Neural cell (in vitro differentiated cells): ENCODE data around the gene ATG4A. TPM values are rescaled to one million over a fixed set of nuclear protein-coding genes. Genes with fewer than 3 reads are reported as not detected.

Experiments
- H2AFZ ChIP-seq: fragments of 200-600, 300-800 bp; sonication (generic), shearing (Covaris generic); 2 replicates; pipeline ENCODE4 v1.6.0; 2014; ENCODE audit warnings: low read depth, mild to moderate bottlenecking, antibody characterized with exemption, low read length, moderate library complexity
- H3F3A ChIP-seq: fragments of 200-600 bp; shearing (Covaris generic); 2 replicates; pipeline ENCODE4 v1.6.1; 2016; ENCODE audit warnings: mild to moderate bottlenecking, moderate library complexity, mixed read lengths, antibody characterized with exemption, low read length; ENCODE audit not compliant: insufficient read depth, poor library complexity, severe bottlenecking
- H3K27ac ChIP-seq: fragments of 200-600, 300-800 bp; sonication (generic), shearing (Covaris generic); 2 replicates; pipeline ENCODE4 v1.5.1; 2014; ENCODE audit warnings: mild to moderate bottlenecking, low read length, moderate library complexity
- H3K27me3 ChIP-seq: fragments of 300-800, 200-600 bp; sonication (generic), shearing (Covaris generic); 2 replicates; pipeline ENCODE4 v1.6.0; 2014; ENCODE audit warnings: mild to moderate bottlenecking, low read depth, low read length, moderate library complexity; ENCODE audit not compliant: insufficient read depth
- H3K36me3 ChIP-seq: fragments of 300-800, 200-600 bp; sonication (generic), shearing (Covaris generic); 2 replicates; pipeline ENCODE4 v1.5.1; 2014; ENCODE audit warnings: mild to moderate bottlenecking, antibody characterized with exemption, low read length, moderate library complexity; ENCODE audit not compliant: insufficient read depth
- H3K4me2 ChIP-seq: fragments of 300-800, 200-600 bp; sonication (generic), shearing (Covaris generic); 2 replicates; pipeline ENCODE4 v1.6.0; 2014; ENCODE audit warnings: mild to moderate bottlenecking, low read length
- H3K4me3 ChIP-seq: fragments of 300-800, 200-600 bp; sonication (generic), shearing (Covaris generic); 2 replicates; pipeline ENCODE4 v1.5.1; 2014; ENCODE audit warnings: mild to moderate bottlenecking, low read length, moderate library complexity
- H3K79me2 ChIP-seq: fragments of 200-600 bp; shearing (Covaris generic); replicated peaks from 2 replicates; pipeline ENCODE4 v1.6.0; 2014; ENCODE audit warnings: mild to moderate bottlenecking, low read length, moderate library complexity; ENCODE audit not compliant: insufficient read depth
- H3K9ac ChIP-seq: fragments of 300-800, 200-600 bp; sonication (generic), shearing (Covaris generic); 2 replicates; pipeline ENCODE4 v1.6.1; 2016; ENCODE audit warnings: mild to moderate bottlenecking, low read length, mixed read lengths
- H3K9me2 ChIP-seq: fragments of 200-600 bp; shearing (Covaris generic); 2 replicates; pipeline ENCODE4 v1.6.1; 2016; ENCODE audit warnings: mild to moderate bottlenecking, low read length, mixed read lengths; ENCODE audit not compliant: insufficient read depth
- H3K9me3 ChIP-seq: fragments of 200-600, 300-800 bp; sonication (generic), shearing (Covaris generic); 2 replicates; pipeline ENCODE4 v1.6.1; 2016; ENCODE audit warnings: mild to moderate bottlenecking, mixed run types, low read length, moderate library complexity, mixed read lengths
- H4K20me1 ChIP-seq: fragments of 200-600 bp; shearing (Covaris generic); 2 replicates; pipeline ENCODE4 v1.6.1; 2016; ENCODE audit warnings: mild to moderate bottlenecking, mixed run types; ENCODE audit not compliant: insufficient read depth
- CTCF ChIP-seq: fragments of 450-650 bp; IDR thresholded peaks from 2 replicates; pipeline ENCODE4 v1.5.1; 2014; ENCODE audit warnings: antibody characterized with exemption, mild to moderate bottlenecking, moderate library complexity; ENCODE audit not compliant: poor library complexity, severe bottlenecking
- EP300 ChIP-seq: fragments of 450-650 bp; conservative IDR thresholded peaks from 2 replicates; pipeline ENCODE4 v1.6.1; 2014; ENCODE audit warnings: antibody characterized with exemption, mild to moderate bottlenecking, moderate library complexity; ENCODE audit not compliant: poor library complexity, severe bottlenecking
- EZH2 ChIP-seq: fragments of 200-600, 300-800 bp; shearing (Covaris generic), sonication (generic); IDR thresholded peaks from 2 replicates; pipeline ENCODE4 v1.6.1; 2014; ENCODE audit warnings: antibody characterized with exemption, low read length, borderline replicate concordance, mild to moderate bottlenecking; ENCODE audit not compliant: insufficient read depth, poor library complexity, severe bottlenecking
- MXI1 ChIP-seq: fragments of 450-650 bp; conservative IDR thresholded peaks from 2 replicates; pipeline ENCODE4 v1.6.1; 2014; ENCODE audit warnings: antibody characterized with exemption, mild to moderate bottlenecking; ENCODE audit not compliant: poor library complexity, severe bottlenecking
- POLR2AphosphoS5 ChIP-seq: IDR thresholded peaks from 2 replicates; pipeline ENCODE4 v1.6.1; 2012
- RAD21 ChIP-seq: fragments of 450-650 bp; conservative IDR thresholded peaks from 2 replicates; pipeline ENCODE4 v1.6.1; 2014; ENCODE audit warnings: antibody characterized with exemption, mild to moderate bottlenecking, moderate library complexity
- REST ChIP-seq: IDR thresholded peaks from 2 replicates; pipeline ENCODE4 v1.6.1; 2012; ENCODE audit warnings: borderline replicate concordance
- SMC3 ChIP-seq: fragments of 450-650 bp; conservative IDR thresholded peaks from 2 replicates; pipeline ENCODE4 v1.6.1; 2014; ENCODE audit warnings: antibody characterized with exemption, mild to moderate bottlenecking, moderate library complexity; ENCODE audit not compliant: poor library complexity
- TAF1 ChIP-seq: IDR thresholded peaks from 2 replicates; pipeline ENCODE4 v1.6.1; 2012; ENCODE audit warnings: low read depth
- polyA plus RNA-seq: library from polyadenylated mRNA; depleted of rRNA; stranded (reverse); fragments of >200 nt; gene quantifications from 2 replicates; pipeline ENCODE4 v1.2.3, GENCODE V29; 2014

ATG4A gene
- polyA plus RNA-seq, 1 donor from 2014 or later, result 20.4 TPM

GRCh38 chrX:108105473-108105872, 13.9 kb downstream of the ATG4A start (continued):
- TF ChIP-seq RAD21 (no peak), EZH2 (no peak)

- TF ChIP-seq POLR2AphosphoS5 (no peak), MXI1 (no peak), SMC3 (no peak), EZH2 (no peak), TAF1 (no peak), EP300 (no peak), REST (no peak), RAD21 (no peak)
- Histone ChIP-seq H3K9me3 (no peaks in the 10 kb centered on the region), H3F3A (no peaks in the 10 kb centered on the region), H3K36me3 (no peaks in the 10 kb centered on the region), H3K79me2 (no peaks in the 10 kb centered on the region), H3K9me2 (no peaks in the 10 kb centered on the region), H3K9ac (no peak overlapping the region), H3K4me2 (no peak overlapping the region), H3K27ac (no peak overlapping the region), H4K20me1 (no peaks in the 10 kb centered on the region), H2AFZ (no peak overlapping the region), H3K4me3 (no peak overlapping the region), H3K27me3 (no peaks in the 10 kb centered on the region)
Measured at GRCh38 chrX:108114541-108114940, 23.0 kb downstream of the ATG4A start.

- no peaks in the 10 kb centered on the region for H3K27me3 ChIP-seq
- H3K4me2 ChIP-seq, result no peak overlapping the region
- no peak for TF ChIP-seq MXI1
- no peak for TF ChIP-seq TAF1
- TF ChIP-seq EP300, result no peak
- no peak for TF ChIP-seq REST
- no peak for TF ChIP-seq CTCF
- TF ChIP-seq EZH2, result no peak
- H3K27ac ChIP-seq, result no peak overlapping the region
- no peaks in the 10 kb centered on the region for H3K36me3 ChIP-seq
- no peaks in the 10 kb centered on the region for H3K9me2 ChIP-seq
- no peaks in the 10 kb centered on the region for H4K20me1 ChIP-seq
- H3K79me2 ChIP-seq, result no peaks in the 10 kb centered on the region
- H2AFZ ChIP-seq, result no peak overlapping the region
- H3K4me3 ChIP-seq, result no peak overlapping the region
- no peaks in the 10 kb centered on the region for H3K9me3 ChIP-seq
- H3K9ac ChIP-seq, result no peak overlapping the region
- no peaks in the 10 kb centered on the region for H3F3A ChIP-seq
Measured at GRCh38 chrX:108117988-108118387, 26.4 kb downstream of the ATG4A start.
